ENCODE measurements around the gene STMP1.

GRCh38 chr7:135620980-135621850 is 41.1 kb upstream of the STMP1 start:
- TF ChIP-seq CTCF (IDR thresholded peaks at IDR 0.05; ENCODE audit: borderline replicate concordance, extremely low read depth, low read length, poor library complexity, severe bottlenecking) (peak; percentile 83), EZH2 (IDR thresholded peaks at IDR 0.05; ENCODE audit: borderline replicate concordance, low read depth, low read length, severe bottlenecking) (no peak)

Data from DND-41 (cell line).